Suprapubic skin (tissue), 4 donors: ENCODE data around the gene FAM200C. TPM values are rescaled to one million over a fixed set of nuclear protein-coding genes. Genes with fewer than 3 reads are reported as not detected.

Experiments used
- DNase-seq, 2 donors: peaks; one replicate each; pipeline ENCODE4 v3.0.0-alpha.2; 2019; ENCODE audit warnings: low spot score in 2 of 2
- H3K27ac ChIP-seq: fragments of 200-600 bp; sonication (generic); one replicate; pipeline ENCODE4 v1.5.1; 2019
- H3K27me3 ChIP-seq: fragments of 200-600 bp; sonication (generic); one replicate; pipeline ENCODE4 v1.5.1; 2019
- H3K36me3 ChIP-seq: fragments of 200-600 bp; sonication (generic); one replicate; pipeline ENCODE4 v1.5.1; 2019
- H3K4me1 ChIP-seq: fragments of 200-600 bp; sonication (generic); one replicate; pipeline ENCODE4 v1.5.1; 2019
- H3K4me3 ChIP-seq: fragments of 200-600 bp; sonication (generic); one replicate; pipeline ENCODE4 v1.5.1; 2019; ENCODE audit warnings: mild to moderate bottlenecking
- H3K9me3 ChIP-seq: fragments of 200-600 bp; sonication (generic); one replicate; pipeline ENCODE4 v1.5.1; 2019
- CTCF ChIP-seq, 2 donors: fragments of 200-600 bp in 1 of 2; fragments of 450-650 bp in 1 of 2; sonication (generic) in 1 of 2; IDR thresholded peaks; one replicate each; pipeline ENCODE4 v1.5.1; 2016 to 2019; ENCODE audit warnings: antibody characterized with exemption in 2 of 2, mild to moderate bottlenecking in 1 of 2, moderate library complexity in 1 of 2
- EP300 ChIP-seq: sonication (generic); formaldehyde crosslinking; IDR thresholded peaks from one replicate; pipeline ENCODE4 v1.6.1; 2017; ENCODE audit warnings: antibody characterized with exemption
- POLR2A ChIP-seq, 2 donors: fragments of 450-650 bp; IDR thresholded peaks; one replicate each; pipeline ENCODE4 v1.6.1; 2017; ENCODE audit warnings: antibody characterized with exemption in 2 of 2, mild to moderate bottlenecking in 2 of 2, moderate library complexity in 2 of 2
- POLR2AphosphoS5 ChIP-seq, 3 donors: sonication (generic); formaldehyde crosslinking; IDR thresholded peaks; one replicate each; pipeline ENCODE4 v1.6.1; 2017; ENCODE audit warnings: antibody characterized with exemption in 3 of 3
- WGBS: methylation state at CpG from one replicate; pipeline ENCODE4 v1.1.5; 2018; 5-methylcytosine and 5-hydroxymethylcytosine counted together
- total RNA-seq, 4 donors: library from RNA; depleted of rRNA; stranded (reverse); fragments of >200 nt; gene quantifications; one replicate each; pipeline ENCODE4 v1.1.0, GENCODE V29; 2016

The FAM200C gene
- total RNA-seq, 4 donors from 2014 or later = 0.57 to 3.9 (median 1.2) TPM

- H3K36me3 ChIP-seq = no peaks in the 10 kb centered on the region
- peak overlapping the region; percentile 64 for H3K27ac ChIP-seq
- H3K4me1 ChIP-seq = peaks cover 40% of the 10 kb centered on the region
- H3K4me3 ChIP-seq = no peak overlapping the region
- 49% methylated on average over 3 of the region's 3 CpGs for WGBS
- no peaks in the 10 kb centered on the region for H3K27me3 ChIP-seq
- DNase-seq = no peak
- no peak for TF ChIP-seq CTCF (IDR thresholded peaks at IDR 0.05)
- no peaks in the 10 kb centered on the region for H3K9me3 ChIP-seq
Observed at GRCh38 chr5:160363211-160363610, 36.6 kb downstream of the FAM200C start.

GRCh38 chr5:160361624-160362228, 38.1 kb downstream of the FAM200C start:
- peak in 1 of 2 donors; percentile 4 for DNase-seq
- Histone ChIP-seq H3K27ac (no peak overlapping the region), H3K9me3 (no peaks in the 10 kb centered on the region), H3K4me3 (no peak overlapping the region), H3K36me3 (no peaks in the 10 kb centered on the region), H3K27me3 (no peaks in the 10 kb centered on the region), H3K4me1 (peaks cover 49% of the 10 kb centered on the region)
- TF ChIP-seq EP300 (no peak), POLR2AphosphoS5 (IDR thresholded peaks at IDR 0.05) (no peak), POLR2A (IDR thresholded peaks at IDR 0.05) (no peak), CTCF (IDR thresholded peaks at IDR 0.05) (no peak)
- 82% methylated on average over 9 of the region's 9 CpGs for WGBS

- TF ChIP-seq EP300 (no peak), POLR2AphosphoS5 (IDR thresholded peaks at IDR 0.05) (no peak), POLR2A (IDR thresholded peaks at IDR 0.05) (no peak), CTCF (IDR thresholded peaks at IDR 0.05) (no peak)
- H3K9me3 ChIP-seq = no peaks in the 10 kb centered on the region
- 35% methylated on average over 3 of the region's 3 CpGs for WGBS
- H3K4me1 ChIP-seq = peaks cover 49% of the 10 kb centered on the region
- peak in 1 of 2 donors; percentile 1 for DNase-seq
- no peaks in the 10 kb centered on the region for H3K36me3 ChIP-seq
- H3K4me3 ChIP-seq = no peak overlapping the region
- H3K27ac ChIP-seq = no peak overlapping the region
- H3K27me3 ChIP-seq = no peaks in the 10 kb centered on the region
Observed at GRCh38 chr5:160360310-160360709, 39.5 kb downstream of the FAM200C start.

- Histone ChIP-seq H3K4me3 (no peak overlapping the region), H3K27me3 (no peaks in the 10 kb centered on the region), H3K9me3 (no peaks in the 10 kb centered on the region), H3K36me3 (no peaks in the 10 kb centered on the region), H3K4me1 (peaks cover 49% of the 10 kb centered on the region), H3K27ac (no peak overlapping the region)
- WGBS = 8% methylated on average over 4 of the region's 4 CpGs
- no peak for TF ChIP-seq POLR2AphosphoS5 (IDR thresholded peaks at IDR 0.05)
- TF ChIP-seq EP300 = no peak
- no peak for TF ChIP-seq POLR2A (IDR thresholded peaks at IDR 0.05)
- no peak for TF ChIP-seq CTCF (IDR thresholded peaks at IDR 0.05)
- DNase-seq = peak in 1 of 2 donors; percentile 72
Observed at GRCh38 chr5:160359816-160360215, 40.0 kb downstream of the FAM200C start.

- 0% methylated on average over 1 of the region's 1 CpG for WGBS
- Histone ChIP-seq H3K36me3 (no peaks in the 10 kb centered on the region), H3K4me1 (peaks cover 49% of the 10 kb centered on the region), H3K9me3 (no peaks in the 10 kb centered on the region), H3K4me3 (no peak overlapping the region), H3K27ac (no peak overlapping the region), H3K27me3 (no peaks in the 10 kb centered on the region)
- no peak for DNase-seq
- no peak for TF ChIP-seq EP300
- TF ChIP-seq POLR2A (IDR thresholded peaks at IDR 0.05) = no peak
- TF ChIP-seq CTCF (IDR thresholded peaks at IDR 0.05) = no peak
- no peak for TF ChIP-seq POLR2AphosphoS5 (IDR thresholded peaks at IDR 0.05)
Observed at GRCh38 chr5:160359242-160359641, 40.6 kb downstream of the FAM200C start.
